ENCODE measurements around the gene SLC51A.
A peak's percentile ranks its signal among the peaks of the same experiment; 100 is the strongest.

Gene SLC51A

DNA sequence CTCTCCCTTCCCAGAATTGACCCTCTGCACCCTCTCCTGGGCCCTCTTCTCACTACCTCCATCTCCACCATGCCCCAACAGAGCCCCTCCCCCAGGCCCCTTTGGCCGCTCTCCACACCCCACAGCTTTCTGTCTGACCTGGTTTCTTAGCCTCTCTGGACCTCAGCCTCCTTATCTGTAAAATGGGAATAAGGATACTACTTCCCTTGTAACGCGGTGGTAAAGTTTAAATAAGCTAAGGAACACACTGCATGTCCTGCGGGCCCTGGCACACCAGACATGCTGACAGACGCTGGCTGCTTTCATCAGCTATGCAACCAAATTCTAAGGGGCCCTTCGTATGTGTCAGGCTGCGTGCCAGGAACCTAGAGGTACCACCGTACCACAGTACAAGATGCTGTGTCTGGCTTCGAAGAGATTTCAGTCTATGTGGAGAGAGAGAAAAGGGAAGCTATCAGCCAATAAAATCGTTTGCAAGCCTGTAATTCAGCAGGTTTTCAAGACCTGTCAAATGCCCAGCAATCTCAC lies 777 bp upstream of the SLC51A start:
- no peak for DNase-seq (ENCODE audit: low read depth in 2 of 2)

GRCh38 chr3:196216681-196217211 lies 412 bp downstream of the SLC51A start:
- no peak for DNase-seq (ENCODE audit: low read depth in 2 of 2)

DNA sequence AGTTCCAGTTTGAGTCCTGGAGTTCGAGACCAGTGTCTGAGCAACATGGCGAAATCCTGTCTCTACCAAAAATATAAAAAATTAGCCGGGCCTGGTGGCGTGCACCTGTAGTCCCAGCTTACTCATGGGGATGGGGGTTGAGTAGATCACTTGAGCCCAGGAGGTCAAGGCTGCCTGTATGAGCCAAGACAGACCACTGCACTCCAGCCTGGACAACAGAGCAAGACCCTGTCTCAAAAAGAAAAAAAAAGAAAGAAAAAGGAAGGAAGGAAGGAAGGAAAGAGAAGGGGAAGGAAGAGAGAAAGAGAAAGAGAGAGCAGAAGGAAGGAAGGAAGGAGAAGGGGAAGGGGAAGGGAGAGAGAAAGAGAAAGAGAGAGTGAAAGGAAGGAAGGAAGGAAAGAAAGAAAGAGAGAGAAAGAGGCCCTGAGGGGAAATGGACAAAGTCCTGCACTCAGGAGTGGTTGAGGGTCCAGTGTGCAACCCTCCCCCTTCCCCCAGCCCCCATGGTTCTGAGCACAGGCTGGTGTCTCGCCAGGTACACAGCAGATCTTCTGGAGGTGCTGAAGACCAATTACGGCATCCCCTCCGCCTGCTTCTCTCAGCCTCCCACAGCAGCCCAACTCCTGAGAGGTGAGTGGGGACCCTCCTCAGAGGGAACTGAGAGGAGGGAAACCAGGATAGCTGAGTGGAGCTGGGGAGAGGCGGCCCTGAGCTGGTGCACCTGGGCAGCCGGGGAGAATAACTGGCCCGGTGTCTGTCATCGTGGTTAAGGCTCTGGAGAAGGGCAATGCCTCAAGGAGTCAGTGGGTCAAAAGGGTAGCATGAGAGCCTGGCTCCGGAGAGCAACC lies 1.2 kb downstream of the SLC51A start:
- DNase-seq (ENCODE audit: low read depth in 2 of 2): no peak

- DNase-seq (ENCODE audit: low read depth in 2 of 2): no peak
Observed at GRCh38 chr3:196218155-196218712, 1.9 kb downstream of the SLC51A start.

- peak; percentile 31 to 36 for DNase-seq (ENCODE audit: low read depth in 2 of 2)
Observed at GRCh38 chr3:196219194-196219969, 3.0 kb downstream of the SLC51A start.

GRCh38 chr3:196219970-196220311 lies 3.6 kb downstream of the SLC51A start:
- no peak for DNase-seq (ENCODE audit: low read depth in 2 of 2)

DNA sequence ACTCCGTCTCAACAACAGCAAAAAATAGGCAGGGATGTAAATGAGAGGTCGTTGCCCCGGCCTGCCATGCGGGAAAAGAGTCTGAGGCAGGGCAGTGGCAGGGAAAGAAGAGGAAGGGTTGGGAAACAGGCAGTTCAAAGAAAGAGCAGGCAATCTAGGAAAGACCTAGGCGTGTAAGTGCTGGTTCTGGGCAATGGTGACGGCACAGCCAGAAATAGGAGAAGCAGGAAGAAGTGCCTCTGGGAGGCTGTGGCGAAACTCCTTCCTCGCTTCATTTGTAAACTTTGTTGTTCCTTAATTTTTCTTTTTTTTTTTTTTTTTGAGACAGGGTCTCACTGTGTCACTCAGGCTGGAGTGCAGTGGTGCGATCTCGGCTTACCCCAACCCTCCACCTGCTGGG lies 4.3 kb downstream of the SLC51A start:
- DNase-seq (ENCODE audit: low read depth in 2 of 2): no peak

DNA sequence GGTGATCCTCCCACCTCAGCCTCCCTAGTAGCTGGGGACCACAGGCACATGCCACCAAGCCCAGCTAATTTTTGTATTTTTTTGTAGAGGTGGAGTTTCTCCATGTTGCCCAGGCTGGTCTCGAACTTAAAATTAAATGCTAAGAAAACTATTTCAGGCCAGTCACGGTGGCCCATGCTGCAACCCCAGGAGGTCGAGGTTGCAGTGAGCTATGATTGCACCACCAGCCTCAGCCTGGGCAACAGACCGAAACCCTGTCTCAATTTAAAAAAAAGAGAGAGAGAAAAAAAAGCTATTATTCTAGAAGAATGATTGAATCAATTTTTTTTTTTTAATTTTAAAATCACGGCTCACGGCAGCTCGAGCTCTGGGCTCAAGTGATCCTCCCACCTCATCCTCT lies 4.7 kb downstream of the SLC51A start:
- DNase-seq (ENCODE audit: low read depth in 2 of 2): no peak

DNA sequence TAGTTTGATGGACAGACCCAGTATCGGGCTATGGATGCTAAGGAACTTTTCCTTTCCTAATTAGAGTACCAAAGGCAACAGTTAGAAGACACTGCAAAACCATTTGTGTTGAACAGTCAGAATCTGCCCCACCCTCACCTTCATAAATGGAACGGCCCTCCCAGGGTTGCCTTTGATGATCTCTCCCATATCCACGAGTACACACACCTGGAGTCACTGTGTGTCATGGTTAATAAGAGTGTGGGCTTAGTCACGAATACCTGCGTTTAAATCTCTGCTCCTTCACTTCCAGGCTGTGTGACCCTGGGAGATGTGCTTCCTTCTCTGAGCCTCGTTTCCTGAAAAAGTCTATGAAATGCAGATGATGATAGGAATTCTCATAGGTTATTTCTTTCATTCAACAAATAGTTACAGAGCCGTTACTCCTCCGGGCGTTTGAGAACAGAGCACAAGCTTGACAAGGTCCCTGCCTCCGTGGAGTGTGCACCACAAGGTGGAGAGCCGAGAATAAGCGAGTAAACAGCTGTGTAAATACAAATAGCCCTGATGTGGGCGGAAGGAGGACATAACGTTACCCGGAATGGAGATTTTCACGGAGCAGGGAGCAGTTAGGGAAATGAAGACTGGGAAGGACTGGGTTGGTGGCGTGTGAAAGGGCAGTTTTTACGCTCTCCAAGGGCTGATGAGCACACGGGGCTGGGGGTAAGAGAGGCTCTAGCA lies 6.7 kb downstream of the SLC51A start:
- no peak for DNase-seq (ENCODE audit: low read depth in 2 of 2)

- no peak for DNase-seq (ENCODE audit: low read depth in 2 of 2)
Observed at GRCh38 chr3:196225086-196225485, 8.8 kb downstream of the SLC51A start.

DNA sequence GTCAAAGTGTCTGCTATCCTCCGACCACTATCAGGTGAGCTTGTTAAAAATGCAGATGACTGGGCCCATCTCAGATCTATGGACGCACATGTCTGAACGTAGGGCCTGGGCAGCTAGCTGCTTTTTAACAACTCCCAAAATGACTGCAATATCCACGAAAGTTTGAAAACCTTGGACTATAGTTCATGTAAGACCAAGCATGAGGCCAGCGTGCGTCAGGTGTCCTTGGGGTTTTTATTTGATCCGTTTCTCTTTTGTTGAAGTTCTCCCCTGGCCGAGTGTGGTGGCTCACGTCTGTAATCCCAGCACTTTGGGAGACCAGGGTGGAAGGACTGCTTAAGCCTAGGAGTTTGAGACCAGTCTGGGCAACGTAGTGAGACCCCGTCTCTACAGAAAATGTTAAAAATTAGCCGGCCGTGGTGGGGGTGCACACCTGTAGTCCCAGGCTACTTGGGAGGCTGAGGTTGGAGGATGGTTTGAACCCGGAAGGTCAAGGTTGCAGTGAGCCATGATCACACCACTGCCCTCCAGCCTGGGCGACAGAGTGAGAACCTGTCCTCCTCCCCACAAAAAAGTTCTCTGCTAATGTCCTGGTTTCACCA lies 9.5 kb downstream of the SLC51A start:
- no peak for DNase-seq (ENCODE audit: low read depth in 2 of 2)

GRCh38 chr3:196227121-196227561 lies 10.8 kb downstream of the SLC51A start:
- DNase-seq (ENCODE audit: low read depth in 2 of 2): no peak

DNA sequence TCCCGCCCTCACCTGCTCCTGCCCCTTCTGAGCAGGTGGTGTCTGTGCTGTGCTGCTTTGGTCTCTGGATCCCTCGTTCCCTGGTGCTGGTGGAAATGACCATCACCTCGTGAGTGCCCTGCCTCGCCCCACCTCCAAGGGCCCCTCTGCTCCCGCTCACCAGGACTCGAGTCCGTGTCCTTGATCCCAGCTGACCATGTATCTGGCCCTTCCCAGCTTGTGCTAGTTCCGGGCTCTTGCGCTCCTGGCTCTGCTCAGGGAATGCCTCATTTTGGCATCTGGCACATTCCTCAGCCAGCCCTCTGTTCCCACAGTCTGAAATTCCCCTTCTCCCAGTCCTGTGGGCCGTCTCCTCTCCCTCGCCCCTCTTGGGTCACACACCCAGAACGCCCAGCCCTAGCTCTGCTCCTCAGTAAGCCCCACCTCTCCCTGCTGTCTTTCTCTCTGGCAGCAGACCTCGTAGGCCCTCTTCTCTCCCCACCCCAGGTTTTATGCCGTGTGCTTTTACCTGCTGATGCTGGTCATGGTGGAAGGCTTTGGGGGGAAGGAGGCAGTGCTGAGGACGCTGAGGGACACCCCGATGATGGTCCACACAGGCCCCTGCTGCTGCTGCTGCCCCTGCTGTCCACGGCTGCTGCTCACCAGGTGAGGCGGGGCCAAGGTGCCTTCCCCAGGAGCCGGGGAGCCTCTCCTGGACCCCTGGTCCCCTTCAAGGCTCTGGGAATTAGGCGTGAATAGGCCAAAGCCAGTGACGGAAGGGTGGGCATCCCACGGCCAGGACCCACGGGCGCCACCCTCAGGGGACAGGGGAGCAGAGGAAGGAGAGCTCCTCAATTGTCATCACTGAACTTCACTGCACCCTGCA lies 11.5 kb downstream of the SLC51A start:
- DNase-seq (ENCODE audit: low read depth in 2 of 2): no peak

DNA sequence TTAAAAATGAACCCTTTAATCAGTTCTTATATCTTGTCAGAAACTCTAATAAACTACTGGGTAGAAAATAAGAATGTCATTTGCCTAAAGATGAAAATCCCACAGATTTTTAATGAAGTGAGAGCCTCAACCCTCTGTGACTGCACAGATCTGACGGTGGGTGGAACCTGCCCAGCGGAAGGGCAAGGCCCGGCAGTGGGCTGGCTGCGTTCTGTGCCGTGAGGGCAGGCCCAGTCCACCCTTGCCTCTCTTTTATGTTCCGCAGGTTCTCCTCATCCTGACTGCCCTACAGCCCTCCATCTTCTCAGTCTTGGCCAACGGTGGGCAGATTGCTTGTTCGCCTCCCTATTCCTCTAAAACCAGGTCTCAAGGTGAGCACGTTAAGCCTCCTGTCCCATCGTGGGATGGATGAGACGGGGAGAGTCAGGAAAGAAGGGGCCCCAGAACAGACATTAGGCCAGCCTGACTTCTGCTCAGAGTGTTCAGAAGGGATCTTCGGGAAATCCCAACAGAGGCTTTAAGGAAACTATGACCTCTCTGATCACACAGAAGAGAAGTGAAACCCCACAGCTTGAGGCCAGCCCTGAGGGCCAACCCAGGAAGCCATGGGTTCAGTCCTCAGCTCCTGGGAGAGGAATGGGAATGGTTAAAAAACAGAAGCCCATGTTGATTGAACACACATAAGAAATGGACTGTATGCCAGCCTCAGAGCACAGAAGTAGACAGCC lies 16.0 kb downstream of the SLC51A start:
- no peak for DNase-seq (ENCODE audit: low read depth in 2 of 2)

DNA sequence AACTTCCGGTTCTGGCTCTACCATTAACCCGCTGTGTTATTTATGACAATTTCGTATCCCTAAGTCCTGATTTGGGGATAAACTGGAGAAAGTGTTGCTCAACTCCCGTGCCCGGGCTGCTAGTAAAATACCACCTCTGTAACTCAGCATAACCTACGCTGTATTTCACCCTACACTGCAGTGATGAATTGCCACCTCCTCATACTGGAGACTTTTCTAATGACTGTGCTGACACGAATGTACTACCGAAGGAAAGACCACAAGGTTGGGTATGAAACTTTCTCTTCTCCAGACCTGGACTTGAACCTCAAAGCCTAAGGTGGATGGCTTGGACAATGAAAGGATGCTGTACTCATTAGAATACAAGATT lies 16.5 kb downstream of the SLC51A start:
- DNase-seq (ENCODE audit: low read depth in 2 of 2): no peak

DNA sequence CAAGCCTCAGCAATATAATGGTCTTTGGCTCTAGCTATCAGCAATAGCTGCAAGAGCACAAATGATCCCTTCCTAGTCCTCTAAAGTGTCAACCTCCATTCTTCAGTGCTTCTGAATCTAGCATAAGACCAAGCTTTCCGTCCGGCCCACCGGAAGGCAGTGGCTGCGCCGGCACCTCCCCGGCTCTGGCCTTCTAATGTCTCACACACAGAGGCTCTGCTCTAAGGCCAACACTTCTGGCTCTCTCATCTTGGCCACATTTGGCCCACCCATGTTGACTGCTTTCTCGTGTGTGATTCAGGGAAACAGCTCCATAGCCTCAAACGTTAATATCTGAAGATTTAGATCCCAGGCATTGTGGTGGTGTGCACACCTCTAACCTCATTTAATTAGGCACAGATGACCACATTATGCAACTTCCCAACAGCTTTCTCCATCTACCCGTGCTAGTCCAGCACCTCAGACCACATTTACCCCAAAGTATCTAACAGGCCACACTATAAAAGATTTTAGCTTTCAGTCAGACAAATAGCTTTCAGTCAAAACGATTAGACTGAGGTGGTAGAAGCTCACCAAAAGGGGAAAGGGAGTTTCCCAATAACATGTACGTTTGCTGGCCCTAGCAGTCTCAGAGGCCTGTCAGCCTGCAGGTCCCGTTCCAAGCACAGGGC lies 19.3 kb downstream of the SLC51A start:
- DNase-seq (ENCODE audit: low read depth in 2 of 2): no peak

- DNase-seq (ENCODE audit: low read depth in 2 of 2): no peak
Observed at GRCh38 chr3:196236223-196236622, 19.9 kb downstream of the SLC51A start.

- no peak for DNase-seq (ENCODE audit: low read depth in 2 of 2)
Observed at GRCh38 chr3:196237203-196237602, 20.9 kb downstream of the SLC51A start.
